Measurements from ENCODE around the gene GINS2. TPM values are rescaled to one million over a fixed set of nuclear protein-coding genes. Genes with fewer than 3 reads are reported as not detected.
A peak's percentile ranks its signal among the peaks of the same experiment; 100 is the strongest.

GINS2 gene
- total RNA-seq, 1 experiment from 2014 or later, result 11.3 TPM

- BruUV-seq (replicated peaks), result no TSS peak
- intact Hi-C loops (cut with micrococcal nuclease), result no loop called here
- ChIA-PET POLR2A (no interaction called here), CTCF (interaction anchor here (0.6 to 1.5 kb wide), 3 partner anchors 22 to 522 kb away, joined by 3 to 10 read pairs (median 4); no protein-coding TSS in a partner anchor)
- Mint-ChIP-seq H3K27ac (ENCODE audit: low read depth, unreplicated experiment) (no peak overlapping the region), H3K36me3 (ENCODE audit: insufficient read depth, unreplicated experiment) (no peaks in the 10 kb centered on the region), H3K4me1 (ENCODE audit: insufficient read depth, unreplicated experiment) (peaks cover 4% of the 10 kb centered on the region), H3K27me3 (ENCODE audit: insufficient read depth, unreplicated experiment) (no peaks in the 10 kb centered on the region), H3K4me3 (ENCODE audit: unreplicated experiment) (no peak overlapping the region), H3K9me3 (ENCODE audit: unreplicated experiment) (no peaks in the 10 kb centered on the region)
- no peak for TF ChIP-seq CTCF (IDR thresholded peaks at IDR 0.05; ENCODE audit: unreplicated experiment)
- DNase-seq (ENCODE audit: unreplicated experiment), result no peak
Measured at GRCh38 chr16:85637061-85637807, 51.5 kb downstream of the GINS2 start.

GRCh38 chr16:85636234-85636812 lies 52.4 kb downstream of the GINS2 start:
- Mint-ChIP-seq H3K27ac (ENCODE audit: low read depth, unreplicated experiment) (no peak overlapping the region), H3K36me3 (ENCODE audit: insufficient read depth, unreplicated experiment) (no peaks in the 10 kb centered on the region), H3K4me1 (ENCODE audit: insufficient read depth, unreplicated experiment) (peaks cover 4% of the 10 kb centered on the region), H3K9me3 (ENCODE audit: unreplicated experiment) (no peaks in the 10 kb centered on the region), H3K4me3 (ENCODE audit: unreplicated experiment) (no peak overlapping the region), H3K27me3 (ENCODE audit: insufficient read depth, unreplicated experiment) (no peaks in the 10 kb centered on the region)
- no TSS peak for BruUV-seq (replicated peaks)
- CTCF ChIA-PET, result interaction anchor here (0.6 to 1.5 kb wide), 4 partner anchors 20 to 521 kb away, joined by 3 to 10 read pairs (median 6); no protein-coding TSS in a partner anchor
- intact Hi-C loops (cut with micrococcal nuclease), result no loop called here
- no peak for DNase-seq (ENCODE audit: unreplicated experiment)
- TF ChIP-seq CTCF (IDR thresholded peaks at IDR 0.05; ENCODE audit: unreplicated experiment), result no peak
- POLR2A ChIA-PET, result interaction anchor here (1.4 kb wide), 1 partner anchor 17 kb away, joined by 3 read pairs; no protein-coding TSS in a partner anchor

GRCh38 chr16:85635545-85636140 lies 53.1 kb downstream of the GINS2 start:
- Mint-ChIP-seq H3K4me3 (ENCODE audit: unreplicated experiment) (no peak overlapping the region), H3K36me3 (ENCODE audit: insufficient read depth, unreplicated experiment) (no peaks in the 10 kb centered on the region), H3K27ac (ENCODE audit: low read depth, unreplicated experiment) (no peak overlapping the region), H3K27me3 (ENCODE audit: insufficient read depth, unreplicated experiment) (no peaks in the 10 kb centered on the region), H3K9me3 (ENCODE audit: unreplicated experiment) (no peaks in the 10 kb centered on the region), H3K4me1 (ENCODE audit: insufficient read depth, unreplicated experiment) (peaks cover 4% of the 10 kb centered on the region)
- peak; percentile 71 for DNase-seq (ENCODE audit: unreplicated experiment)
- POLR2A ChIA-PET, result interaction anchor here (1.4 kb wide), 1 partner anchor 16 kb away, joined by 3 read pairs; no protein-coding TSS in a partner anchor
- no peak for TF ChIP-seq CTCF (IDR thresholded peaks at IDR 0.05; ENCODE audit: unreplicated experiment)
- intact Hi-C loops (cut with micrococcal nuclease), result no loop called here
- CTCF ChIA-PET, result interaction anchor here (0.7 to 1.5 kb wide), 3 partner anchors 20 to 25 kb away, joined by 3 to 10 read pairs (median 7); no protein-coding TSS in a partner anchor
- no TSS peak for BruUV-seq (replicated peaks)
